A673 (cell line): ENCODE results near the gene ENTPD6. TPM values are rescaled to one million over a fixed set of nuclear protein-coding genes. Genes with fewer than 3 reads are reported as not detected.

Experiments
- BruUV-seq: library from RNA; stranded (reverse); fragments of 400-500 nt; replicated peaks from 2 replicates; lab custom pipeline; 2021; lab: Mats Ljungman, UMichigan
- CTCF ChIA-PET: fragments of 300-600 bp; sonication (Branson Sonifier 250); formaldehyde crosslinking; loops from one replicate; lab custom pipeline; 2022; ENCODE audit warnings: antibody characterized with exemption; lab: Charles Lee
- POLR2A ChIA-PET: fragments of 300-600 bp; sonication (Branson Sonifier 250); formaldehyde crosslinking; loops from one replicate; lab custom pipeline; 2022; ENCODE audit warnings: antibody characterized with exemption; ENCODE audit not compliant: low non-redundant PET; lab: Charles Lee
- DNase-seq: peaks from one replicate; pipeline ENCODE4 v3.0.0-alpha.2; 2015; ENCODE audit warnings: low spot score
- H3K27ac ChIP-seq: fragments of 200-600 bp; sonication (generic); 2 replicates; pipeline ENCODE4 v1.5.1; 2016; ENCODE audit warnings: mixed run types, low read depth, mild to moderate bottlenecking, mixed read lengths, antibody characterized with exemption, low read length; ENCODE audit not compliant: poor library complexity, severe bottlenecking
- H3K27me3 ChIP-seq: fragments of 200-600 bp; sonication (generic); replicated peaks from 2 replicates; pipeline ENCODE4 v1.6.1; 2017; ENCODE audit warnings: mixed run types, low read depth, mild to moderate bottlenecking, mixed read lengths, antibody characterized with exemption, low read length; ENCODE audit not compliant: insufficient read depth, poor library complexity
- H3K36me3 ChIP-seq: fragments of 200-600 bp; sonication (generic); 2 replicates; pipeline ENCODE4 v1.6.1; 2016; ENCODE audit warnings: mixed run types, mild to moderate bottlenecking, mixed read lengths, antibody characterized with exemption, low read length; ENCODE audit not compliant: insufficient read depth, poor library complexity, severe bottlenecking
- H3K4me1 ChIP-seq: fragments of 200-600 bp; sonication (generic); 2 replicates; pipeline ENCODE4 v1.6.1; 2017; ENCODE audit warnings: mixed run types, mild to moderate bottlenecking, mixed read lengths, antibody characterized with exemption, low read length; ENCODE audit not compliant: insufficient read depth, poor library complexity, severe bottlenecking
- H3K4me3 ChIP-seq: fragments of 200-600 bp; sonication (generic); 2 replicates; pipeline ENCODE4 v1.5.1; 2016; ENCODE audit warnings: low read depth, mixed run types, mild to moderate bottlenecking, mixed read lengths, low read length; ENCODE audit not compliant: poor library complexity, severe bottlenecking
- H3K9me3 ChIP-seq: fragments of 200-600 bp; sonication (generic); 2 replicates; pipeline ENCODE4 v1.6.1; 2016; ENCODE audit warnings: mixed run types, low read depth, mild to moderate bottlenecking, mixed read lengths, antibody characterized with exemption, low read length; ENCODE audit not compliant: poor library complexity, severe bottlenecking
- EZH2 ChIP-seq: fragments of 200-600 bp; sonication (generic); IDR thresholded peaks from 2 replicates; pipeline ENCODE4 v1.6.1; 2017; ENCODE audit warnings: borderline replicate concordance, low read depth, mild to moderate bottlenecking, mixed read lengths, antibody characterized with exemption, low read length; ENCODE audit not compliant: poor library complexity, severe bottlenecking
- intact Hi-C: fragments of 100-400 bp; cut with micrococcal nuclease; formaldehyde crosslinking; loops from one replicate; pipeline ENCODE4 v1.10.0; 2022; ENCODE audit not compliant: unreplicated experiment
- total RNA-seq: library from RNA; stranded (reverse); gene quantifications from 2 replicates; pipeline ENCODE4 v1.2.3, GENCODE V29; 2021
- TF ChIP-seq, protein P1 (sequence below): fragments of 300-800, 200-600 bp; sonication (generic); conservative IDR thresholded peaks from 2 replicates; pipeline ENCODE4 v1.5.1; 2017; ENCODE audit warnings: low read depth, mild to moderate bottlenecking, antibody characterized with exemption, low read length, moderate library complexity, mixed read lengths

Gene ENTPD6
- total RNA-seq, 1 experiment from 2014 or later: 50.2 TPM

DNA sequence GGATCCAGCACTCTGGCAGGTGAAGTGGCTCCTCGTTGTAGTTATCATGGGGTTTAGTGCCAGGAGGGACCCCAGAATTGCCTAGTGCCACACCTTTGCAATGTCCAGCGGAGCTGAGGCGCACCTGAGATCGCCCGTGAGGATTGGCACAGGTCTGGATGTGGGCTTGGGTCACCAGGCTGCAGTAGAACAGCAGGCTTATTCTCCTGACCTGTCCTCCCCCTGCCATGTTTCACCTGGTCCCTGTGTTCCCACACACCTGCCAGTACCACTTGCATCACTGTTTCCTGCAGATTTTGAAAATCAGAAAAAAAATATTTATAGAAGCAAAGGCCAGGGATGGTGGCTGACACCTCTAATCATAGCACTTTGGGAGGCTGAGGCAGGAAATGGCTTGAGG lies 16.7 kb downstream of the ENTPD6 start:
- Histone ChIP-seq H3K4me1 (peaks cover 7% of the 10 kb centered on the region), H3K36me3 (peaks cover 26% of the 10 kb centered on the region), H3K9me3 (no peaks in the 10 kb centered on the region), H3K27ac (no peak overlapping the region), H3K27me3 (no peaks in the 10 kb centered on the region), H3K4me3 (no peak overlapping the region)
- ChIA-PET CTCF (no interaction called here), POLR2A (no interaction called here)
- TF ChIP-seq, protein P1, sequence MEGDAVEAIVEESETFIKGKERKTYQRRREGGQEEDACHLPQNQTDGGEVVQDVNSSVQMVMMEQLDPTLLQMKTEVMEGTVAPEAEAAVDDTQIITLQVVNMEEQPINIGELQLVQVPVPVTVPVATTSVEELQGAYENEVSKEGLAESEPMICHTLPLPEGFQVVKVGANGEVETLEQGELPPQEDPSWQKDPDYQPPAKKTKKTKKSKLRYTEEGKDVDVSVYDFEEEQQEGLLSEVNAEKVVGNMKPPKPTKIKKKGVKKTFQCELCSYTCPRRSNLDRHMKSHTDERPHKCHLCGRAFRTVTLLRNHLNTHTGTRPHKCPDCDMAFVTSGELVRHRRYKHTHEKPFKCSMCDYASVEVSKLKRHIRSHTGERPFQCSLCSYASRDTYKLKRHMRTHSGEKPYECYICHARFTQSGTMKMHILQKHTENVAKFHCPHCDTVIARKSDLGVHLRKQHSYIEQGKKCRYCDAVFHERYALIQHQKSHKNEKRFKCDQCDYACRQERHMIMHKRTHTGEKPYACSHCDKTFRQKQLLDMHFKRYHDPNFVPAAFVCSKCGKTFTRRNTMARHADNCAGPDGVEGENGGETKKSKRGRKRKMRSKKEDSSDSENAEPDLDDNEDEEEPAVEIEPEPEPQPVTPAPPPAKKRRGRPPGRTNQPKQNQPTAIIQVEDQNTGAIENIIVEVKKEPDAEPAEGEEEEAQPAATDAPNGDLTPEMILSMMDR: no peak
- no peak for TF ChIP-seq EZH2
- intact Hi-C loops: no loop called here
- BruUV-seq: no TSS peak
- DNase-seq: no peak

DNA sequence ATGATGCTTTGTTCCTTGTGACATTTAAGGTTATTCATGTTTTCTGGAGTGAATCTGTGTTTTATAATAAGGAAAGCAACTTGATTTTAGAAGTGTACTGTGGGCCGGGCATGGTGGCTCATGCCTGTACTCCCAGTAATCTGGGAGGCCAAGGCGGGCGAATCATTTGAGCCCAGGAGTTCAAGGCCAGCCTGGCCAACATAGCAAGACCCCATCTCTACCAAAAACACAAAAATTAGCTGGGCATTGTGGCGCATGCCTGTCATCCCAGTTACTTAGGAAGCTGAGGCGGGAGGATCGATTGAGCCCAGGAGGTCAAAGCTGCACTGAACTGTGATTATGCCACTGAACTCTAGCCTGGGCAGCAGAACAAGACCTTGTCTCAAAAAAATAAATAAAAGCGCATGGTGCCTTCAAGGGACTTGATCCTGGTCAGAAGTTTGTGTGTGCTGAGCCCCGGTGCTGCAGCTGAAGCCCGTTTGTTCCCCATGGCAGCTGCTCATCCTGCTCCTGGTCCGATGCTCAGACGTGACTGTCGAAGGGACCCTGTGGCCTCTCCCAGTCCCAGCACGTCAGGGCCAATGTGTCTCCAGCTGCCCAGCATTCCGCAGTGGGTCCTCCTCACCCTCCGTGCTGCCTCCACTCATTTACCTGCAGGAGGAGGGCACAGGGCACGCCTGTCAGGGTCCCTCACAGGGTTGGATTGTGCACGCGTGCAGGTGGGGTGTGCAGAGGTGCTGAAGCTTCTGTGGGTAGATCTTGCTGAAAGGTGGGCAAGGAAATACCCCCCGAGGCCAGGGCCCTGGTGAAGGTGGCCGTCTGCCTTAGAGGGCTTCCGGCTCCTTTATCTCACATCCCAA lies 18.3 kb downstream of the ENTPD6 start:
- Histone ChIP-seq H3K27me3 (no peaks in the 10 kb centered on the region), H3K36me3 (peaks cover 30% of the 10 kb centered on the region), H3K4me1 (no peaks in the 10 kb centered on the region), H3K27ac (no peak overlapping the region), H3K4me3 (no peak overlapping the region), H3K9me3 (no peaks in the 10 kb centered on the region)
- intact Hi-C loops: no loop called here
- TF ChIP-seq, protein P1: no peak
- no peak for TF ChIP-seq EZH2
- no TSS peak for BruUV-seq
- CTCF ChIA-PET: no interaction called here
- DNase-seq: no peak
- POLR2A ChIA-PET: no interaction called here

DNA sequence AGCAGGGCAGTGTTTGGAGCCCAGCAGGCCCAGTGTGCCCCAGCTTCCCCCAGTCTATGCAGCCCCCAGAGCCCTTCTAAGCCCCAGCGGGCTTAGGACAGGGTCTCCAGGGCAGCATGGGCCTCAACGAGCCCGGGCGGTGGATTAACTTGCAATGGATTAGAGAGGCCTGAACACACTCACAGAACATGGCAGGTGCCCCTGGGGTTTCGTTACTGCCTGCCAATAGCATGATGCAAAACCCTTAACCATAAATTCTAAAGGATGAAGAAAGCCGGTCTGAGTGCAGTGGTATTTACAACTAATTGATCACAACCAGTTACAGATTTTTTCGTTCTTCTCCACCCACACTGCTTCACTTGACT lies 18.9 kb downstream of the ENTPD6 start:
- Histone ChIP-seq H3K4me3 (no peak overlapping the region), H3K36me3 (peaks cover 30% of the 10 kb centered on the region), H3K9me3 (no peaks in the 10 kb centered on the region), H3K4me1 (no peaks in the 10 kb centered on the region), H3K27ac (no peak overlapping the region), H3K27me3 (no peaks in the 10 kb centered on the region)
- intact Hi-C loops: no loop called here
- POLR2A ChIA-PET: no interaction called here
- TF ChIP-seq, protein P1: no peak
- TF ChIP-seq EZH2: no peak
- no peak for DNase-seq
- no TSS peak for BruUV-seq
- CTCF ChIA-PET: no interaction called here
